Activated T-helper 17 cell treated with anti-CD3 and anti-CD28 coated beads, Interleukin-2, amount 50 U/mL, for 72 hours (primary cell): ENCODE measurements around the gene PRPF38B. TPM values are rescaled to one million over a fixed set of nuclear protein-coding genes. Genes with fewer than 3 reads are reported as not detected.
A peak's percentile ranks its signal among the peaks of the same experiment; 100 is the strongest.

Experiments used
- ATAC-seq: fragments of 150-1000 bp; cut with Tn5 transposase; replicated peaks from 2 replicates; pipeline ENCODE4 v1.10.0; 2021; ENCODE audit warnings: mild to moderate bottlenecking, moderate library complexity
- H3K27ac Mint-ChIP-seq: one replicate; pipeline ENCODE4 v1.8.0; 2022; ENCODE audit warnings: mixed read lengths
- H3K27me3 Mint-ChIP-seq: one replicate; pipeline ENCODE4 v1.8.0; 2022; ENCODE audit warnings: mixed read lengths
- H3K36me3 Mint-ChIP-seq: one replicate; pipeline ENCODE4 v1.8.0; 2022; ENCODE audit warnings: low read depth, mild to moderate bottlenecking, mixed read lengths
- H3K4me1 Mint-ChIP-seq: one replicate; pipeline ENCODE4 v1.8.0; 2022; ENCODE audit warnings: mixed read lengths
- H3K4me3 Mint-ChIP-seq: one replicate; pipeline ENCODE4 v1.8.0; 2022; ENCODE audit warnings: mild to moderate bottlenecking, mixed read lengths
- H3K9me3 Mint-ChIP-seq: one replicate; pipeline ENCODE4 v1.8.0; 2022; ENCODE audit warnings: mixed read lengths
- total RNA-seq, 2 donors: library from RNA; stranded (reverse); gene quantifications; one replicate each; pipeline ENCODE4 v1.2.3, GENCODE V29; 2022

PRPF38B gene
- total RNA-seq, 2 donors from 2014 or later: 70.3 to 70.6 TPM

DNA sequence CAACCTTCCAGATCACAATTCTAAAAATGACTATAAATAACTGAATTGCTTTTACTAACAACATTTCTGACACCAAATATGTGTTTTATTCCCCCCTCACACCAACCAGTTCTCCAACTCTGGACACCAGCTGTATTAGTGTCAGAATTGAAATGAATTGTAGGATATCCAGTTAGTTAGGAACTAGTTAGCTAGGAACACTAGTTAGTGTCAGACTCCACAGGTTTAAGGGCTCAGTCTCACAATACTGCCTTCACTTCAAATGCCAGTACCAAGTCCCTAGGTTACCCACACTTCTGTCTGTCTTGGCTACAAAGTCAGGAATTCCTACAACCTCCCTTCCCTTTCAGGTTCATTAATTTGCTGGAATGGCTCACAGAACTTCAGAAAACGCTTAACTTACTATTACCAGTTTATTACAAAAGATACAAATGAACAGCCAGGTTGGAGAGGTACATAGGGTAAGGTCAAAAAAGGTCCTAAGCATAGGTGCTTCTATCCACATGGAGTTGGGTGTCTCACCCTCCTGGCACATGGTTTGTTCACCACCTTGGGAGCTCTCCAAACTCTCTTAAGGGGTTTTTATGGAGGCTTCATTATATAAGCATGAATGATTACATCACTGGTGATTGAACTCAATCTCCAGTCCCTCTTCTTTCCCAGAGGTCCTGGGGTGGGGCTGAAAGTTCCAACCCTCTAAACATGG lies 58.5 kb downstream of the PRPF38B start:
- peaks cover 21% of the 10 kb centered on the region for H3K4me1 Mint-ChIP-seq
- peak overlapping the region; percentile 72 for H3K27ac Mint-ChIP-seq
- ATAC-seq: no peak
- peaks cover 79% of the 10 kb centered on the region for H3K36me3 Mint-ChIP-seq
- H3K9me3 Mint-ChIP-seq: no peaks in the 10 kb centered on the region
- no peaks in the 10 kb centered on the region for H3K27me3 Mint-ChIP-seq
- peak overlapping the region; percentile 31 for H3K4me3 Mint-ChIP-seq

Other genes starting within 250 kb of the PRPF38B start
- gene NBPF6, start 242.0 kb upstream of the PRPF38B start, total RNA-seq: not detected
- gene EEIG2, start 132.2 kb upstream of the PRPF38B start, total RNA-seq: 1 to 10 TPM; 6.7 to 7.0 TPM
- gene HENMT1, start 31.2 kb upstream of the PRPF38B start, total RNA-seq: 10 to 100 TPM; 17.5 to 21.6 TPM
- under 1 TPM in 1 of 2 donors, not detected in 1; 0.19 TPM for gene FNDC7, start 20.6 kb downstream of the PRPF38B start, total RNA-seq
- 10 to 100 TPM; 41.0 to 52.3 TPM for gene STXBP3, start 54.4 kb downstream of the PRPF38B start, total RNA-seq
- not detected for gene AKNAD1, start 164.8 kb downstream of the PRPF38B start, total RNA-seq
- 10 to 100 TPM; 24.1 to 30.5 TPM for gene GPSM2, start 184.7 kb downstream of the PRPF38B start, total RNA-seq